GM10847 (cell line): Measurements from ENCODE around the gene PALLD.

Experiments used
- POLR2A ChIP-seq: IDR thresholded peaks from 2 replicates; pipeline ENCODE4 v1.6.1; 2011; ENCODE audit not compliant: insufficient read length; ENCODE audit errors: extremely low read depth

PALLD gene

DNA sequence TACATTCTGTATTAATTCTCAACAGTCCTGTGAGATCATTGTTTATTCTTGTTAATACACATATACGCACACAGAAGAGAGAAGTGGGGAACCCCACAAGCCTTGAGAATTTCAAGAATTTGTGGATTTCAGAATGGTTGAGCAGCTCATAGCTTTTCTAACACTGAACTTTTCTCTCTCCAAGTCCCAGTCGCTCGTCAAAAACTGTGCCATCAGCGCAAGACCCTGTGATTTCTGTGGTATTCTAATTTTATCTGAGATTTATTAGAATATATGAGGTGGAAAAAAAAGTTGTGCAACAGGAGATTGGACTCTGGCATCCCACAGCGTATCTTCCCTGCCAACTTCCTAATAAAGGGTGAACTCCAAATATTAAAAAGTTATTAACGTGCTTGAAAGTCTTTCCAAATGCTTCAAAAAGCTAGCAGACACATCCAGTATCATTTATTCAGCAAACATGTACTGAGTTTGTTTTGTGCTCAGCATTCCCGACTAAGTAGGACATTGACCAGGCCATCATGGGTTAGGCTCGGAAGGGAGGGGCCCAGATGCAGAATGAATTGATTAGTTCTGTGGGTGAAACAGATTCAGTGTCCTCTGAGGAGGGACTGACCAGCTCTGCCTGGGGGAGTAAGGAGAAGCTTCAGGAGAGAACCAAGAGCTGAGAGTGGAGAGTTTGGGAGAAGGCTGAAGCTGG lies 347.6 kb downstream of the PALLD start:
- no peak for TF ChIP-seq POLR2A

- TF ChIP-seq POLR2A = no peak
These were observed 349.0 kb downstream of the PALLD start for GRCh38 chr4:168845897-168846296.

DNA sequence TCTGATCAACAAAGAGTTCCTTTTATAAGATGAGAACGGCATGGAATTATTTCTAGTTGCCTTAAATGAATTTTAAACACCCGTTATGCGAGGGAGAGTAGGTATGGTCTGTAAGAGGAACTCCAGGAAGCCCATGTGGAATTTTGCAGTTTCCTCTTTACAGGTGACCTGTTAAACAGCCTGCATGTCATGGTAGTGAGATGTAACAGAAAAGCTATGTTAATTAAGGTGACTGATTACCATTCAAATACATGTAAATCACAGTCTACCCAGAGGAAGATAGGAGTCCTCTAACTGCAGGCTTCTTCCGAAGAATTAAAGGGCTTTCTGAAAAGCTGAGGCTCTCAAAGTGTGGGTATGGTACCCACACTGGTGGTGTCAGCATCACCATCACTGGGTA lies 349.6 kb downstream of the PALLD start:
- no peak for TF ChIP-seq POLR2A

DNA sequence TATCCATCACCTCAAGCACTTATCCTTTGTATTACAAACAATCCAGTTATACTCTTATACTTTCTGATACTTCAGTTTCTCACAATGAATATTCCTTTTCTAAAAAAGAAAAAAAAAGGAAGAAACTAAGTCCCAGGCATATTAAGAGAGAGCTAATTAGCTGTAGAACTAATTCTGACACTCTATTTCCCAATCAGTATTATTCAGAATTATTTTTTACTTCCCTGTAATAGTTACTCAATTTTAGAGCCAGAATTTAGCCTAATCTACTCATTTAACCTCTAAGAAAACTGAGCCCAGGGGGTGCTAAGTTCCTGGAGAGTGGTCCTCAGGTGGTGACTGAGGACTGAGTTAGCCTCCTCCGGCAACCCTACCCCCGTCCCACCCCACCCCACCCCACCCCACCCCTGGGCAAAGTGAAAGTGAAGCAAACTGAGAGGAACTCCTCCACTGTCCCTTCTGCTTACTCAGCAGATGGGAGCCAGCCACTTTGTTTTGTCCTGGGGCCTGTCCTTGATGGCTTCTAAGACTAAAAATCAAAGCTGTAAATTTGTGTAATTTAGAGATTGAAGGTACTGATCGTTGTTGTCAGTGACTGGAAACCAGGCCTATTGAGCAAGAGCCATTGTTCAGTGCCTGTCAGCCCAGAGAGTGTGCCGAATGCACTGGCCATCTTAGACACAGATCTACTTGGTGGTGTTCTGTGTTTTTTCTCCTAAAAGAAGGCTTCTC lies 351.1 kb downstream of the PALLD start:
- no peak for TF ChIP-seq POLR2A

- no peak for TF ChIP-seq POLR2A
These were observed 352.3 kb downstream of the PALLD start for GRCh38 chr4:168849030-168849675.

GRCh38 chr4:168849997-168850396 lies 353.1 kb downstream of the PALLD start:
- TF ChIP-seq POLR2A = no peak

GRCh38 chr4:168852387-168852786 lies 355.5 kb downstream of the PALLD start:
- TF ChIP-seq POLR2A = no peak

GRCh38 chr4:168852933-168853713 lies 356.3 kb downstream of the PALLD start:
- no peak for TF ChIP-seq POLR2A

DNA sequence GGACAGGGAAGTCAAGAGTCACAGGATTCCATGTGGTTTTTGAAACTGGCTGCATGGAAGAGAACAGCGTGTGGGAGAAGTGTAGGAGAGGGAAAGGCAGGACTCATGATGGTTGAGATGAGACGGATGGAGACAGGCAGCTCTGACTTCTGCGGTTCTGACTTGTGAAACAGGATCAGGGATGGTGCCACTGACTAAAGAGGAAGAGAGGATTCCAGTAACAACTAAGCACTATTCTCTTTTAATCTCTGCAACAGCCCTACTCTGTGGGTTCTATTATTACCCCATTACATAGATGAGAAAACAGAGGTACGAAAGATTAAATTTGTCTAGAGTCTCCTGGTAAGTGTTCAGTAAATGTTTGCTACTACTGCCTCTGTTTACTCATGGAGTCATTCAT lies 356.9 kb downstream of the PALLD start:
- TF ChIP-seq POLR2A = no peak

GRCh38 chr4:168854350-168854921 lies 357.6 kb downstream of the PALLD start:
- no peak for TF ChIP-seq POLR2A

GRCh38 chr4:168856312-168856711 lies 359.5 kb downstream of the PALLD start:
- no peak for TF ChIP-seq POLR2A

DNA sequence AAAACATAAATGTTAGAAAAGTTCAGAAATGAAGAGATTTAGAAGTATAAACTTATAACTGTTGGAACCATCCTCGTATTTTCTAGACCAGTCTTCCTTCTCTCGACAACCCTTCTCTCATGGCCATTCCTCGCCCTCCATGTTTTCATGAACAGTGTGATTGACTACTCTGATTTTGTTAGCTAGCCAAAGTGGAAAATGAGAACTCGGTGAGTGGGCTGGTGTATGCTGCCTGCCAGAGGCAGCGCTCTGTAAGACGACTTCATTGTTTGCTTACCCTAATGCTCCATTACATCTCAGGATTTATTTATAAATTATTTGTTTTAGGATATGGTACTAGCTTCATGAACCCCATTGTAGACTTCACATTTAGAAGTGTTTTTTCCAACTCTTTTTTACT lies 360.2 kb downstream of the PALLD start:
- no peak for TF ChIP-seq POLR2A

DNA sequence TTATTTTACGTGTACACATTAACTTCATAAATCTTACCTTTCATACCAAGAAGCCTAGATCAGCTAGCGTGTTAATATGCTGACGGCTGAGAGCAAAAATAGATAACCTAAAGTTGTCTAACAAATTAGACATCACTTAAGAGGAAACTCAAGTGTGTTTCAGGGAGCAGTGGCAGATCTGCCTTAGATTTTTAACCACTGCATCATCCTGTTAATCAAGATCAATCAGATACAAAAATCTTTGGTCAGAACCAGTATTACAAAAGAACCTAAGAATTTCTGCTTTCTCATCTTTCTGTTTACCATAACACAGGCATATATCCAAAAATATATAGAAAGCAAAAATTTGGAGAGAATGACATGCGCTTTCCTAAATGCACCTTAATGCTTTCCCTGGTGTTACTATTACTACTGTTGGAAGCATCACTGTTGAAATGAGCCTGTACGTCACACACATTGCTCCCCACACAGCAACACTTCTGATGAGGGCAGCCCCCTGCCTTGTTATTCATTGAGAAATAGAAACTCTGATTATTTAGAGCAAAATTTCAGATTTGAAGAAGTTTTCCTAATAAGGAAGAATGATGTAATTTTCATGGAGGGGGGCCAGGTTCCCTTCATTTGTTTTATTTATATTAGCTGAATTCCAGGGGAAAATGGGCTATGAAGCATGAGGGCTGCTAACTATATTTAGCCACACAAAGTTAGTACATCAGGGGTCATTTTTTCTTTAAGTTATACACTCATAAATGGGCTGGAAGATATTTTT lies 360.9 kb downstream of the PALLD start:
- TF ChIP-seq POLR2A = no peak

DNA sequence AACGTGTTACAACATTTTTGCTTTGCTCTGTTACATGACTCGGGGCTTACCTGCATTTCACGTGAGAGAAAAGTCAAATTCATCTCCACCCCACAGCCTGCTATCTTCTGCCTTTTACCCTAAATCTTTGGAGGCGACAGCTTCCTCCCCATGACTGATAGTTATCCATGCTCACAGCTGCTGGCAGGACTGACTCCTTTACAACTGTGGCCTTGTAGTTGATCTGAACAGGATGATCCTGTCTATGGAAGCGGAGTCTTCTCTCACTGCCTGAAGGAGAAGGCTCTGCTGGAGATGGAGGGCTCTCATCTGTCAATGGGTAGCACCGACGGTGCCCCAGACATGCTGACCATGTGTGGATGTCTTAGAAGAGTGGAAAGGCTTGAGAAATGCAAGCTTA lies 362.2 kb downstream of the PALLD start:
- TF ChIP-seq POLR2A = no peak

- no peak for TF ChIP-seq POLR2A
These were observed 363.2 kb downstream of the PALLD start for GRCh38 chr4:168859888-168860694.
